Endothelial cell (in vitro differentiated cells): ENCODE data around the gene RTN4. TPM values are rescaled to one million over a fixed set of nuclear protein-coding genes. Genes with fewer than 3 reads are reported as not detected.

Experiments
- DNase-seq: peaks from one replicate; pipeline ENCODE4 v3.0.0; 2021; ENCODE audit warnings: low spot score
- H3K27ac Mint-ChIP-seq: one replicate; pipeline ENCODE4 v1.8.0; 2021; ENCODE audit warnings: mixed read lengths, inconsistent platforms; ENCODE audit not compliant: unreplicated experiment
- H3K27me3 Mint-ChIP-seq: one replicate; pipeline ENCODE4 v1.8.0; 2021; ENCODE audit warnings: mild to moderate bottlenecking, moderate library complexity, mixed read lengths, inconsistent platforms; ENCODE audit not compliant: unreplicated experiment
- H3K36me3 Mint-ChIP-seq: one replicate; pipeline ENCODE4 v1.8.0; 2021; ENCODE audit warnings: mild to moderate bottlenecking, low read depth, mixed read lengths, inconsistent platforms; ENCODE audit not compliant: unreplicated experiment
- H3K4me1 Mint-ChIP-seq: one replicate; pipeline ENCODE4 v1.8.0; 2021; ENCODE audit warnings: mild to moderate bottlenecking, mixed read lengths, inconsistent platforms; ENCODE audit not compliant: unreplicated experiment
- H3K4me3 Mint-ChIP-seq: one replicate; pipeline ENCODE4 v1.8.0; 2021; ENCODE audit warnings: mild to moderate bottlenecking, mixed read lengths, inconsistent platforms; ENCODE audit not compliant: unreplicated experiment
- H3K9me3 Mint-ChIP-seq: one replicate; pipeline ENCODE4 v1.8.0; 2021; ENCODE audit warnings: mixed read lengths, inconsistent platforms; ENCODE audit not compliant: unreplicated experiment
- total RNA-seq: library from RNA; stranded (reverse); fragmentation: NEBNext Ultra II Directional; extraction: Animal tissue kit (Norgen Biotek cat#: 25700); gene quantifications from one replicate; pipeline ENCODE4 v1.2.1, GENCODE V29; 2021; ENCODE audit not compliant: unreplicated experiment
- TF ChIP-seq, protein P1 (sequence below): fragments of 200-600 bp; sonication (generic); IDR thresholded peaks from one replicate; pipeline ENCODE4 v1.5.0; 2021; ENCODE audit warnings: antibody characterized with exemption; ENCODE audit not compliant: unreplicated experiment

The RTN4 gene
- total RNA-seq, 1 donor from 2014 or later, result 264 TPM

DNA sequence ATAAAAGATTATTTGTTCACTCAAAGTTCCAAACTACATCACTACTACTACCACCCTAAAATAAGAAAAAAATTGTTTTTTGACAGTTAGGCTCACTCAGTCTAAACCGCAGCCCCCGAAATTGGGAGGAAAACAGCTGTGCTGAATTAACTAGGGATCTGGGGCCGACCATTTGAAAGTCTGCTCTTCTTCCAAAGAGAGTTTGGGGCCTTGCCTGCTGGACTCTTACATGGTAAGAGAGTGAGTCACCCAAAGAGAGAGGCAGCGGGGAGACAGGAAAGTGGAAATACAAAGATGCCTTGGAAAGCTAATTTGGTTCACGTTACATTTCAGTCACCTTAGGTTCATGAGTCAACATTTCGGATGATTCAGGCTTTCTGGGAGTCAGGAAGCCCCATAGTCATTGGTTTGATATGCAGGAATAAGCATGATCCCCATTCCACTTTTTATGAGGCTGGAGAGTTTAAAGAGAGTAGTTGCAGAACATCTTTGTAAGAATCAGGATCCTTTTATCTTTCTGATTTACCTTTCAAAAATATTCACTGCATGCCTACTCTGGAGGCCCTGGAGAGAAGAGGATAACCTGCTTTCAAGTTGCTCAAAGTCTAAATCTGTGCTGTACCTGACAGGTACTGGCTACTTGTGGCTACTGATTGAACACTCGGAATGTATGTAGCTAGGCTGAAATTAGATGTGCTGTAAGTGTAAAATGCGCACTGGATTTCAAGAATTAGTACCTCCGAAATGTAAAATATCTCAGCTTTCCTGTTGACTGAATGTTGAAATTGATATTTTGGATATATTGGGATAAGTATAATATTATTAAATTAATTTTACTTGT, 995 bp upstream of the RTN4 start:
- H3K4me3 Mint-ChIP-seq, result peak overlapping the region; percentile 99
- TF ChIP-seq, protein P1, sequence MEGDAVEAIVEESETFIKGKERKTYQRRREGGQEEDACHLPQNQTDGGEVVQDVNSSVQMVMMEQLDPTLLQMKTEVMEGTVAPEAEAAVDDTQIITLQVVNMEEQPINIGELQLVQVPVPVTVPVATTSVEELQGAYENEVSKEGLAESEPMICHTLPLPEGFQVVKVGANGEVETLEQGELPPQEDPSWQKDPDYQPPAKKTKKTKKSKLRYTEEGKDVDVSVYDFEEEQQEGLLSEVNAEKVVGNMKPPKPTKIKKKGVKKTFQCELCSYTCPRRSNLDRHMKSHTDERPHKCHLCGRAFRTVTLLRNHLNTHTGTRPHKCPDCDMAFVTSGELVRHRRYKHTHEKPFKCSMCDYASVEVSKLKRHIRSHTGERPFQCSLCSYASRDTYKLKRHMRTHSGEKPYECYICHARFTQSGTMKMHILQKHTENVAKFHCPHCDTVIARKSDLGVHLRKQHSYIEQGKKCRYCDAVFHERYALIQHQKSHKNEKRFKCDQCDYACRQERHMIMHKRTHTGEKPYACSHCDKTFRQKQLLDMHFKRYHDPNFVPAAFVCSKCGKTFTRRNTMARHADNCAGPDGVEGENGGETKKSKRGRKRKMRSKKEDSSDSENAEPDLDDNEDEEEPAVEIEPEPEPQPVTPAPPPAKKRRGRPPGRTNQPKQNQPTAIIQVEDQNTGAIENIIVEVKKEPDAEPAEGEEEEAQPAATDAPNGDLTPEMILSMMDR, result no peak
- H3K27me3 Mint-ChIP-seq, result peaks cover 11% of the 10 kb centered on the region
- H3K36me3 Mint-ChIP-seq, result peaks cover 4% of the 10 kb centered on the region
- DNase-seq, result peak; percentile 13
- H3K27ac Mint-ChIP-seq, result peak overlapping the region; percentile 95
- H3K4me1 Mint-ChIP-seq, result peaks cover 31% of the 10 kb centered on the region
- H3K9me3 Mint-ChIP-seq, result no peaks in the 10 kb centered on the region

- TF ChIP-seq, protein P1, result no peak
- no peak for DNase-seq
- Mint-ChIP-seq H3K27me3 (peaks cover 11% of the 10 kb centered on the region), H3K27ac (no peak overlapping the region), H3K4me3 (peak overlapping the region; percentile 99), H3K36me3 (peaks cover 4% of the 10 kb centered on the region), H3K9me3 (no peaks in the 10 kb centered on the region), H3K4me1 (peaks cover 42% of the 10 kb centered on the region)
Observed at GRCh38 chr2:55049821-55050099, 491 bp downstream of the RTN4 start.

DNA sequence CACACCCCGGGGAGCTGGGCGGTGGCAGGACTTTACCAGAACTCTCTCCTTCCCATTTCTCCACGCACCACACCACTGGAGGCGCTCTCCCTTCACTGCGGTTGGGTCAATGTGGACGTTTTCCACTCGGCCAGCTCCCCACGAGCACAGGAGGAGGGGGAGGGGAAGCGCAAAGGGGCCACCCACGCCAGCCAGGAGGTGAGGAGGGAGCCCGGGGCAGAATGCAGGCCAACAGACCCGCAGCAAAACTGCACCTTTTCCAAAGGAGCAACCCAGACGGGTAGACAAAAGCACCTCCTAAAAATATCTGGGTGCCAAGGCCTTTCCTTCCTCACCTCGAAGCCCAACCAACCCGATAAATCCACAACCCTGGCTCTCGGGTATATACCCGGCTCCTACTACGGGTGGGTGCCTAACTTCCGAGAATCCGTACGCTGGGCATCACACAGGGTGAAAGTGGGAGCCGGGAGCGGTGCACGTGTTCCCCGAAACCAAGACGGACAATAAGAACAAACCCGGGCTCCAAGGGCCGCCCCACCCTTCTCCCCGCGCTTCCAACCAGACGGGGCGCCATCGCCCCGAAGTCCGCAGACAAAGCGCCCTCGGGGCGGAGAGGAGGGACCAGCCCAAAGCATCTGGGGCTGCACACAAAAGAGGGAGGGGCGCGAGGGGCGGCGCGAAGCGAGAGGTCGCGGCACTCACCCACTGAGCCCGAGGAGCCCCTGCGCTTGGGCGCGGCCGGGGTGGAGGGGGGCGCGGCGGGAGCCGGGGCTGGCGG, 1.0 kb downstream of the RTN4 start:
- Mint-ChIP-seq H3K4me3 (peak overlapping the region; percentile 100), H3K9me3 (no peaks in the 10 kb centered on the region), H3K36me3 (peaks cover 4% of the 10 kb centered on the region), H3K27me3 (peaks cover 11% of the 10 kb centered on the region), H3K27ac (peak overlapping the region; percentile 94), H3K4me1 (peaks cover 42% of the 10 kb centered on the region)
- DNase-seq, result peak; percentile 67
- TF ChIP-seq, protein P1, result no peak

GRCh38 chr2:55048508-55049042, 1.7 kb downstream of the RTN4 start:
- Mint-ChIP-seq H3K9me3 (no peaks in the 10 kb centered on the region), H3K4me3 (peak overlapping the region; percentile 100), H3K27ac (peak overlapping the region; percentile 94), H3K27me3 (peaks cover 11% of the 10 kb centered on the region), H3K36me3 (peaks cover 4% of the 10 kb centered on the region), H3K4me1 (peaks cover 42% of the 10 kb centered on the region)
- DNase-seq, result no peak
- TF ChIP-seq, protein P1, result no peak
